A549 (cell line): Measurements from ENCODE around the gene HDAC5. TPM values are rescaled to one million over a fixed set of nuclear protein-coding genes. Genes with fewer than 3 reads are reported as not detected.

Source experiments
- ATAC-seq, 2 experiments: fragments of 200-7000 bp in 1 of 2; fragments of >200 bp in 1 of 2; cut with Nextera tagmentation in 1 of 2; cut with Tn5 transposase in 1 of 2; 3 replicates each; pipeline versions ENCODE4 v1.8.0 to v1.9.1; 2018 to 2020; ENCODE audit warnings: mild to moderate bottlenecking in 1 of 2, moderate library complexity in 1 of 2
- CTCF ChIA-PET: fragments of 300-600 bp; sonication (Branson Sonifier 250); formaldehyde crosslinking; extraction: SDS; loops from one replicate; lab custom pipeline; 2021; ENCODE audit warnings: antibody characterized with exemption, inconsistent platforms; lab: Yijun Ruan, JAX
- POLR2A ChIA-PET: fragments of 350-600 bp; formaldehyde crosslinking; extraction: SDS; loops from one replicate; lab custom pipeline; 2021; ENCODE audit warnings: antibody characterized with exemption, inconsistent platforms; lab: Yijun Ruan, JAX
- DNase-seq, 2 experiments: peaks; one replicate each; pipeline versions ENCODE4 v3.0.0 to v3.0.0-alpha.2; 2011 to 2016; ENCODE audit warnings: low read depth in 1 of 2, low spot score in 1 of 2
- FAIRE-seq: peaks from 2 replicates; lab custom pipeline; 2011; peaks lifted over from hg19 to GRCh38; lab: Jason Lieb, UNC
- H3K27ac ChIP-seq, 2 experiments: fragments of >200 bp; sonication (Bioruptor Twin); formaldehyde crosslinking; 3 replicates each; pipeline ENCODE4 v1.5.1; 2016 to 2017
- H3K4me1 ChIP-seq: fragments of >200 bp; sonication (Bioruptor Twin); formaldehyde crosslinking; 3 replicates; pipeline ENCODE4 v1.6.1; 2016
- H3K4me2 ChIP-seq: fragments of >200 bp; sonication (Bioruptor Twin); formaldehyde crosslinking; 3 replicates; pipeline ENCODE4 v1.6.1; 2016
- H3K4me3 ChIP-seq: fragments of >200 bp; sonication (Bioruptor Twin); formaldehyde crosslinking; 3 replicates; pipeline ENCODE4 v1.5.1; 2016
- H3K9me3 ChIP-seq: fragments of >200 bp; sonication (Bioruptor Twin); formaldehyde crosslinking; 3 replicates; pipeline ENCODE4 v1.6.1; 2016
- BHLHE40 ChIP-seq: IDR thresholded peaks from 2 replicates; pipeline ENCODE4 v1.6.1; 2012; ENCODE audit warnings: low read depth, low read length, inconsistent platforms
- CBX2 ChIP-seq: fragments of 200-600 bp; sonication (generic); IDR thresholded peaks from 2 replicates; pipeline ENCODE4 v1.6.1; 2016; ENCODE audit warnings: low read depth, mild to moderate bottlenecking, borderline replicate concordance
- CEBPB ChIP-seq, 2 experiments: fragments of >200 bp in 1 of 2; sonication (Bioruptor Twin) in 1 of 2; formaldehyde crosslinking in 1 of 2; IDR thresholded peaks; 2 replicates each; pipeline ENCODE4 v1.6.1; 2012 to 2016
- CHD2 ChIP-seq: fragments of 150-350 bp; IDR thresholded peaks from 2 replicates; pipeline ENCODE4 v1.6.1; 2014; ENCODE audit warnings: low read length; ENCODE audit not compliant: partially characterized antibody
- EHMT2 ChIP-seq: fragments of 200-600 bp; sonication (generic); IDR thresholded peaks from 2 replicates; pipeline ENCODE4 v1.6.1; 2016; ENCODE audit warnings: antibody characterized with exemption, low read depth, mild to moderate bottlenecking, moderate library complexity
- HDAC2 ChIP-seq: fragments of 200-600 bp; sonication (generic); IDR thresholded peaks from 2 replicates; pipeline ENCODE4 v1.6.1; 2016
- HEYL ChIP-seq: fragments of 250-450 bp; sonication (Bioruptor Pico); IDR thresholded peaks from 2 replicates; pipeline ENCODE4 v1.8.0; 2021; ENCODE audit warnings: mild to moderate bottlenecking, moderate library complexity
- HOXA7 ChIP-seq: fragments of 250-450 bp; sonication (Bioruptor Pico); IDR thresholded peaks from 2 replicates; pipeline ENCODE4 v1.5.0; 2020; ENCODE audit warnings: mild to moderate bottlenecking, moderate library complexity
- HOXB13 ChIP-seq: fragments of 250-450 bp; sonication (Bioruptor Pico); IDR thresholded peaks from 2 replicates; pipeline ENCODE4 v1.5.0; 2020; ENCODE audit warnings: low read depth, mild to moderate bottlenecking, moderate library complexity
- JUN ChIP-seq, 2 experiments: fragments of >200 bp; sonication (Bioruptor Twin); formaldehyde crosslinking; IDR thresholded peaks; 2 replicates in 1 of 2; 3 replicates in 1 of 2; pipeline ENCODE4 v1.6.1; 2016 to 2017
- JUNB ChIP-seq: fragments of >200 bp; sonication (Bioruptor Twin); formaldehyde crosslinking; IDR thresholded peaks from 2 replicates; pipeline ENCODE4 v1.6.1; 2016
- MAZ ChIP-seq: fragments of 150-350 bp; IDR thresholded peaks from 2 replicates; pipeline ENCODE4 v1.6.1; 2014; ENCODE audit warnings: antibody characterized with exemption, low read depth, low read length, borderline replicate concordance
- NFE2L2 ChIP-seq: fragments of 150-350 bp; conservative IDR thresholded peaks from 2 replicates; pipeline ENCODE4 v1.6.1; 2014; ENCODE audit warnings: low read length
- PHF8 ChIP-seq: fragments of 200-600 bp; sonication (generic); IDR thresholded peaks from 2 replicates; pipeline ENCODE4 v1.6.1; 2016; ENCODE audit warnings: low read depth, mild to moderate bottlenecking, antibody characterized with exemption, moderate library complexity, borderline replicate concordance
- RAD21 ChIP-seq, 2 experiments: fragments of >200 bp in 1 of 2; sonication (Bioruptor Twin) in 1 of 2; formaldehyde crosslinking in 1 of 2; IDR thresholded peaks in 1 of 2; conservative IDR thresholded peaks in 1 of 2; 2 replicates in 1 of 2; 3 replicates in 1 of 2; pipeline ENCODE4 v1.6.1; 2012 to 2018; ENCODE audit warnings: inconsistent platforms in 1 of 2
- WGBS: methylation state at CpG from one replicate; pipeline ENCODE4 v1.1.6; 2017; ENCODE audit errors: missing lambda C conversion rate; 5-methylcytosine and 5-hydroxymethylcytosine counted together
- polyA plus RNA-seq, 4 experiments: library from polyadenylated mRNA; depleted of rRNA in 3 of 4; stranded (reverse); fragments of >200 nt; fragmentation: RNase III in 1 of 4; extraction: RNeasy Plus Mini Kit Qiagen cat#74134 plus additional on column Dnase treatment in 1 of 4; gene quantifications; 2 replicates in 3 of 4; 3 replicates in 1 of 4; pipeline ENCODE4 v1.2.3, GENCODE V29; 2011 to 2017
- TF ChIP-seq, protein P1 (sequence below): fragments of 250-450 bp; sonication (Bioruptor Pico); IDR thresholded peaks from 2 replicates; pipeline ENCODE4 v1.5.0; 2020; ENCODE audit warnings: low read depth, mild to moderate bottlenecking, moderate library complexity
- TF ChIP-seq, protein P2 (sequence below): fragments of 150-350 bp; IDR thresholded peaks from 2 replicates; pipeline ENCODE4 v1.6.1; 2014; ENCODE audit warnings: low read depth, mild to moderate bottlenecking, low read length
- TF ChIP-seq, protein P3 (sequence below): fragments of >200 bp; sonication (Bioruptor Twin); formaldehyde crosslinking; IDR thresholded peaks from 2 replicates; pipeline ENCODE4 v1.6.1; 2016
- TF ChIP-seq, protein P4 (sequence below): IDR thresholded peaks from 2 replicates; pipeline ENCODE4 v1.6.1; 2012; ENCODE audit warnings: low read depth, borderline replicate concordance
- TF ChIP-seq, protein P5 (sequence below): fragments of 250-450 bp; sonication (Bioruptor Pico); IDR thresholded peaks from 2 replicates; pipeline ENCODE4 v1.5.0; 2021; ENCODE audit warnings: mild to moderate bottlenecking, moderate library complexity, borderline replicate concordance
- TF ChIP-seq, protein P6 (sequence below): fragments of 200-600 bp; sonication (generic); IDR thresholded peaks from 2 replicates; pipeline ENCODE4 v1.6.1; 2016; ENCODE audit warnings: antibody characterized with exemption, mild to moderate bottlenecking, moderate library complexity

The HDAC5 gene
- polyA plus RNA-seq, 2 of the 4 experiments (the other 2 are of a cell fraction) = 3.1 to 7.1 TPM

DNA sequence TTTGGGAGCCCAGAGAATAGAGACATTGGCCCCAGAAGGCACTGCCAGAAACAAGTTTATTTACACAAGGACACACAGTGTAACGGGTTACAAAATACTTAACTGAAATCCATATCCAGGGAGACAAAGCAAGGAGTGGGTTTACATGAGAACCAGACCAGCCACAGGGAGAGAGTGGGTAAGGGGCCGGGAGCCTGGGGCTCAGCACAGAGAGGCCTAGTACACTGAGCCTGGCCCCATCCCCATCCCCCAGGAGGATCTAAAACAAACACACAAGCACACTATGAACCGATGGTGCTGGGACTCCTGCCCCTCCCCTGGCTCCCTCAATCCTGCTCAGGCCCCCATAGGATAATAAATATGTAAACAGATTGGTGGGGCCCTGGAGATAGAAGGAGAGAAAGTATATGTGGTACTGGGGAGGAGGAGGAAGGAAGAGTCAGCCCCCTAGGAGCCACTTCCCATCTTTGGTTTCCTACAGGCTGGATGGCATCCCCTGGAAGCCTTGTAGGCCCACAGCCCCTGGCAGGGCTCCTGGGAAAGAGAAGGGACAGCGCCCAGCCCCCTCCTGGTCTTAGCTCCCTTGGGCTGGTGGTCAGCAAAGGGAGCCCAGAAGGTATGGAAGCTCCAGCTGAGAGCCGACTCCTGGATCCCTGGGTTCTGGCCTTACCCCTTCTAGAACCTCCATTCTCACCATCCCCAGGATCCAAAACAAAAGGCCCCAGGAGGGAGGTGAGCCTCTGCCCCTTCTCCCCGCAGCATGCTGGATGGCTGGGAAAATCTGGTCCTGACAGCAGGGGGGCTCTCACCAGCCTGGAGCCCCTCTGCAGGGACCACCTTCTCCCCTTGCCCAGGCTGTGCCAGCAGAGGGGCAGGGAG, 46.5 kb downstream of the HDAC5 start:
- DNase-seq = no peak
- ChIA-PET POLR2A (no interaction called here), CTCF (interaction anchor here (1.7 to 39.6 kb wide), 2 partner anchors 9 to 31 kb away, joined by 5 to 1202 read pairs; partner anchors contain the start of gene HDAC5)
- WGBS = 72% methylated on average over 6 of the region's 6 CpGs
- H3K4me1 ChIP-seq = peaks cover 4% of the 10 kb centered on the region
- no peak overlapping the region for H3K4me3 ChIP-seq
- TF ChIP-seq CEBPB (IDR thresholded peaks at IDR 0.05) = no peak
- TF ChIP-seq BHLHE40 = no peak
- H3K27ac ChIP-seq = no peak overlapping the region
- no peak for ATAC-seq
- no peak overlapping the region for H3K4me2 ChIP-seq
- FAIRE-seq = no peak
- H3K9me3 ChIP-seq = no peaks in the 10 kb centered on the region

DNA sequence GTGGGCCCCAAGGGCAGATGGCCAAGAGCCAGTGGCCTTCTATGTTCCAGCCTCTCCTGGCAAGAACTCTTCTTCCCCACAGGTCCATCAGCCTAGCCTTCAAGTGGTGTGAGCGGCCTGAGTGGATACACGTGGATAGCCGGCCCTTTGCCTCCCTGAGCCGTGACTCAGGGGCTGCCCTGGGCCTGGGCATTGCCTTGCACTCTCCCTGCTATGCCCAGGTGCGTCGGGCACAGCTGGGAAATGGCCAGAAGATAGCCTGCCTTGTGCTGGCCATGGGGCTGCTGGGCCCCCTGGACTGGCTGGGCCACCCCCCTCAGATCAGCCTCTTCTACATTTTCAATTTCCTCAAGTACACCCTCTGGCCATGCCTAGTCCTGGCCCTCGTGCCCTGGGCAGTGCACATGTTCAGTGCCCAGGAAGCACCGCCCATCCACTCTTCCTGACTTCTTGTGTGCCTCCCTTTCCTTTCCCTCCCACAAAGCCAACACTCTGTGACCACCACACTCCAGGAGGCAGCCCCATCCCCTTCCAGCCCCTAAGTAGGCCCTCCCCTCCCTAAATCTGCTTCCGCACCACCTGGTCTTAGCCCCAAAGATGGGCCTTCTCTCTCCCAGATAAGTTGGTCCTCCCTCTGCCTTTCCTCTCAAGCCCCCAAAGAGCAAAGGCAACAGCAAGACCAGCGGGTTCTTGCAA, 47.7 kb downstream of the HDAC5 start:
- H3K4me3 ChIP-seq = no peak overlapping the region
- CTCF ChIA-PET = interaction anchor here (0.8 to 7.7 kb wide), 9 partner anchors 8 to 93 kb away, joined by 3 to 108 read pairs (median 7); no protein-coding TSS in a partner anchor
- WGBS = 94% methylated on average over 10 of the region's 10 CpGs
- no peak overlapping the region for H3K27ac ChIP-seq
- no peaks in the 10 kb centered on the region for H3K9me3 ChIP-seq
- peaks cover 9% of the 10 kb centered on the region for H3K4me1 ChIP-seq
- DNase-seq = no peak
- 0 out of 5 replicates have a peak, but pooled peaks of 1 of the 2 experiments have one; percentile 12 for TF ChIP-seq JUN (IDR thresholded peaks at IDR 0.05)
- TF ChIP-seq, protein P1, sequence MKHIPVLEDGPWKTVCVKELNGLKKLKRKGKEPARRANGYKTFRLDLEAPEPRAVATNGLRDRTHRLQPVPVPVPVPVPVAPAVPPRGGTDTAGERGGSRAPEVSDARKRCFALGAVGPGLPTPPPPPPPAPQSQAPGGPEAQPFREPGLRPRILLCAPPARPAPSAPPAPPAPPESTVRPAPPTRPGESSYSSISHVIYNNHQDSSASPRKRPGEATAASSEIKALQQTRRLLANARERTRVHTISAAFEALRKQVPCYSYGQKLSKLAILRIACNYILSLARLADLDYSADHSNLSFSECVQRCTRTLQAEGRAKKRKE = no peak
- TF ChIP-seq, protein P2, sequence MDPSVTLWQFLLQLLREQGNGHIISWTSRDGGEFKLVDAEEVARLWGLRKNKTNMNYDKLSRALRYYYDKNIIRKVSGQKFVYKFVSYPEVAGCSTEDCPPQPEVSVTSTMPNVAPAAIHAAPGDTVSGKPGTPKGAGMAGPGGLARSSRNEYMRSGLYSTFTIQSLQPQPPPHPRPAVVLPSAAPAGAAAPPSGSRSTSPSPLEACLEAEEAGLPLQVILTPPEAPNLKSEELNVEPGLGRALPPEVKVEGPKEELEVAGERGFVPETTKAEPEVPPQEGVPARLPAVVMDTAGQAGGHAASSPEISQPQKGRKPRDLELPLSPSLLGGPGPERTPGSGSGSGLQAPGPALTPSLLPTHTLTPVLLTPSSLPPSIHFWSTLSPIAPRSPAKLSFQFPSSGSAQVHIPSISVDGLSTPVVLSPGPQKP = no peak
- TF ChIP-seq PHF8 = no peak
- TF ChIP-seq NFE2L2 = no peak
- no peak overlapping the region for H3K4me2 ChIP-seq
- POLR2A ChIA-PET = no interaction called here
- ATAC-seq = no peak
- FAIRE-seq = no peak

DNA sequence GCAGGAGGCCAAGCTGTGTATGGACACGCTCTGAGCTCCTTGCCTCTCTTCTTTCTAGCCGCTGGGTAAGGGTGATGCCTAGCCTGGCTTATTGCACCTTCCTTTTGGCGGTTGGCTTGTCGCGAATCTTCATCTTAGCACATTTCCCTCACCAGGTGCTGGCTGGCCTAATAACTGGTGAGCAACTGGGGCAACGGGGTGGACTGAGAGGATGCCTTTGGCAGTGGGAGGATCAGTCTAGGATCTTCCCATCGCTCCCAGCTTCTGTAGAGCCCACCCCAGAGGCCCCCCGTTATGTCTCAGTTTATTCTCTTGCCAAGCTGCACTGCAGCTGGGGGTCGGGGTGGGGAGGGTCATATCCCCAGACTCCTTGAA, 48.5 kb downstream of the HDAC5 start:
- peaks cover 11% of the 10 kb centered on the region for H3K4me1 ChIP-seq
- ATAC-seq (no peak), FAIRE-seq (no peak), DNase-seq (no peak)
- POLR2A ChIA-PET = interaction anchor here (0.9 kb wide), 1 partner anchor 21 kb away, joined by 3 read pairs; no protein-coding TSS in a partner anchor
- H3K4me3 ChIP-seq = no peak overlapping the region
- 93% methylated on average over 9 of the region's 9 CpGs for WGBS
- CTCF ChIA-PET = interaction anchor here (0.8 to 7.7 kb wide), 11 partner anchors 9 to 256 kb away, joined by 3 to 108 read pairs (median 5); no protein-coding TSS in a partner anchor
- TF ChIP-seq HOXB13 (no peak), HOXA7 (CRISPR knock-in tag) (no peak), CBX2 (no peak), RAD21 (conservative IDR thresholded peaks at IDR 0.05 in 1 of 2, IDR thresholded peaks at IDR 0.05 in 1 of 2) (no peak), BHLHE40 (no peak), CHD2 (no peak), EHMT2 (no peak), MAZ (no peak), HDAC2 (no peak), JUNB (no peak), HEYL (no peak)
- TF ChIP-seq, protein P3, sequence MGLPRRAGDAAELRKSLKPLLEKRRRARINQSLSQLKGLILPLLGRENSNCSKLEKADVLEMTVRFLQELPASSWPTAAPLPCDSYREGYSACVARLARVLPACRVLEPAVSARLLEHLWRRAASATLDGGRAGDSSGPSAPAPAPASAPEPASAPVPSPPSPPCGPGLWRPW = no peak
- TF ChIP-seq, protein P4, sequence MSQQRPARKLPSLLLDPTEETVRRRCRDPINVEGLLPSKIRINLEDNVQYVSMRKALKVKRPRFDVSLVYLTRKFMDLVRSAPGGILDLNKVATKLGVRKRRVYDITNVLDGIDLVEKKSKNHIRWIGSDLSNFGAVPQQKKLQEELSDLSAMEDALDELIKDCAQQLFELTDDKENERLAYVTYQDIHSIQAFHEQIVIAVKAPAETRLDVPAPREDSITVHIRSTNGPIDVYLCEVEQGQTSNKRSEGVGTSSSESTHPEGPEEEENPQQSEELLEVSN = no peak
- TF ChIP-seq, protein P5, sequence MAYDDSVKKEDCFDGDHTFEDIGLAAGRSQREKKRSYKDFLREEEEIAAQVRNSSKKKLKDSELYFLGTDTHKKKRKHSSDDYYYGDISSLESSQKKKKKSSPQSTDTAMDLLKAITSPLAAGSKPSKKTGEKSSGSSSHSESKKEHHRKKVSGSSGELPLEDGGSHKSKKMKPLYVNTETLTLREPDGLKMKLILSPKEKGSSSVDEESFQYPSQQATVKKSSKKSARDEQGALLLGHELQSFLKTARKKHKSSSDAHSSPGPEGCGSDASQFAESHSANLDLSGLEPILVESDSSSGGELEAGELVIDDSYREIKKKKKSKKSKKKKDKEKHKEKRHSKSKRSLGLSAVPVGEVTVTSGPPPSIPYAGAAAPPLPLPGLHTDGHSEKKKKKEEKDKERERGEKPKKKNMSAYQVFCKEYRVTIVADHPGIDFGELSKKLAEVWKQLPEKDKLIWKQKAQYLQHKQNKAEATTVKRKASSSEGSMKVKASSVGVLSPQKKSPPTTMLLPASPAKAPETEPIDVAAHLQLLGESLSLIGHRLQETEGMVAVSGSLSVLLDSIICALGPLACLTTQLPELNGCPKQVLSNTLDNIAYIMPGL (CRISPR knock-in tag) = no peak
- TF ChIP-seq, protein P6, sequence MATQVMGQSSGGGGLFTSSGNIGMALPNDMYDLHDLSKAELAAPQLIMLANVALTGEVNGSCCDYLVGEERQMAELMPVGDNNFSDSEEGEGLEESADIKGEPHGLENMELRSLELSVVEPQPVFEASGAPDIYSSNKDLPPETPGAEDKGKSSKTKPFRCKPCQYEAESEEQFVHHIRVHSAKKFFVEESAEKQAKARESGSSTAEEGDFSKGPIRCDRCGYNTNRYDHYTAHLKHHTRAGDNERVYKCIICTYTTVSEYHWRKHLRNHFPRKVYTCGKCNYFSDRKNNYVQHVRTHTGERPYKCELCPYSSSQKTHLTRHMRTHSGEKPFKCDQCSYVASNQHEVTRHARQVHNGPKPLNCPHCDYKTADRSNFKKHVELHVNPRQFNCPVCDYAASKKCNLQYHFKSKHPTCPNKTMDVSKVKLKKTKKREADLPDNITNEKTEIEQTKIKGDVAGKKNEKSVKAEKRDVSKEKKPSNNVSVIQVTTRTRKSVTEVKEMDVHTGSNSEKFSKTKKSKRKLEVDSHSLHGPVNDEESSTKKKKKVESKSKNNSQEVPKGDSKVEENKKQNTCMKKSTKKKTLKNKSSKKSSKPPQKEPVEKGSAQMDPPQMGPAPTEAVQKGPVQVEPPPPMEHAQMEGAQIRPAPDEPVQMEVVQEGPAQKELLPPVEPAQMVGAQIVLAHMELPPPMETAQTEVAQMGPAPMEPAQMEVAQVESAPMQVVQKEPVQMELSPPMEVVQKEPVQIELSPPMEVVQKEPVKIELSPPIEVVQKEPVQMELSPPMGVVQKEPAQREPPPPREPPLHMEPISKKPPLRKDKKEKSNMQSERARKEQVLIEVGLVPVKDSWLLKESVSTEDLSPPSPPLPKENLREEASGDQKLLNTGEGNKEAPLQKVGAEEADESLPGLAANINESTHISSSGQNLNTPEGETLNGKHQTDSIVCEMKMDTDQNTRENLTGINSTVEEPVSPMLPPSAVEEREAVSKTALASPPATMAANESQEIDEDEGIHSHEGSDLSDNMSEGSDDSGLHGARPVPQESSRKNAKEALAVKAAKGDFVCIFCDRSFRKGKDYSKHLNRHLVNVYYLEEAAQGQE = no peak
- TF ChIP-seq, all 56 proteins: peak for 0
- Histone ChIP-seq H3K9me3 (no peaks in the 10 kb centered on the region), H3K4me2 (no peak overlapping the region), H3K27ac (no peak overlapping the region)
